DOHH2 (cell line): Measurements from ENCODE around the gene PMM2.
"Not testable (repeated sequence)": the region's sequence is repeated elsewhere in the genome, so short reads cannot be mapped to it uniquely, and the experiment has no call there.

ENCODE experiments used
- CTCF ChIP-seq: fragments of 200-600 bp; sonication (generic); IDR thresholded peaks from one replicate; pipeline ENCODE4 v1.5.1; 2014; ENCODE audit warnings: antibody characterized with exemption, mild to moderate bottlenecking, low read depth, low read length; ENCODE audit not compliant: poor library complexity, severe bottlenecking
- EZH2phosphoT487 ChIP-seq: fragments of 200-600 bp; sonication (generic); IDR thresholded peaks from 2 replicates; pipeline ENCODE4 v1.6.1; 2017; ENCODE audit warnings: borderline replicate concordance, mild to moderate bottlenecking, antibody characterized with exemption, low read length, moderate library complexity, mixed read lengths

GRCh38 chr16:8786316-8786715, 11.3 kb upstream of the PMM2 start:
- not testable (repeated sequence) for TF ChIP-seq CTCF, EZH2phosphoT487
